HCT116 (cell line): ENCODE results near the gene MEG3.

Experiments used
- ATF3 ChIP-seq: IDR thresholded peaks from 2 replicates; pipeline ENCODE4 v1.6.1; 2012
- CEBPB ChIP-seq: IDR thresholded peaks from 2 replicates; pipeline ENCODE4 v1.6.1; 2012; ENCODE audit warnings: low read depth
- CTCF ChIP-seq, 3 experiments: fragments of 200-600 bp in 1 of 3; sonication (generic) in 1 of 3; IDR thresholded peaks in 2 of 3; conservative IDR thresholded peaks in 1 of 3; 2 replicates each; pipeline ENCODE4 v1.5.1; 2012 to 2017; ENCODE audit warnings: low read depth in 2 of 3, low read length in 2 of 3, antibody characterized with exemption in 1 of 3, borderline replicate concordance in 1 of 3, control low read depth in 1 of 3, mild to moderate bottlenecking in 1 of 3, mixed read lengths in 1 of 3, mixed run types in 1 of 3, moderate library complexity in 1 of 3; ENCODE audit not compliant: insufficient read depth in 1 of 3
- ELF1 ChIP-seq: IDR thresholded peaks from 2 replicates; pipeline ENCODE4 v1.6.1; 2012; ENCODE audit warnings: low read depth, borderline replicate concordance
- EZH2 ChIP-seq: fragments of 200-600 bp; sonication (generic); IDR thresholded peaks from 2 replicates; pipeline ENCODE4 v1.6.1; 2017; ENCODE audit warnings: antibody characterized with exemption, mixed run types
- EZH2phosphoT487 ChIP-seq: fragments of 200-600 bp; IDR thresholded peaks from 2 replicates; pipeline ENCODE4 v1.6.1; 2018; ENCODE audit warnings: antibody characterized with exemption, borderline replicate concordance
- MAX ChIP-seq: IDR thresholded peaks from 2 replicates; pipeline ENCODE4 v1.6.1; 2012
- POLR2A ChIP-seq: IDR thresholded peaks from 2 replicates; pipeline ENCODE4 v1.7.0; 2011; ENCODE audit warnings: borderline replicate concordance; ENCODE audit not compliant: insufficient read depth, insufficient read length; ENCODE audit errors: extremely low read depth
- POLR2AphosphoS5 ChIP-seq: IDR thresholded peaks from 2 replicates; pipeline ENCODE4 v1.6.1; 2011; ENCODE audit warnings: mild to moderate bottlenecking, low read depth, low read length, moderate library complexity
- RAD21 ChIP-seq: IDR thresholded peaks from 2 replicates; pipeline ENCODE4 v1.6.1; 2012; ENCODE audit warnings: low read depth, mild to moderate bottlenecking
- REST ChIP-seq: IDR thresholded peaks from 2 replicates; pipeline ENCODE4 v1.6.1; 2012; ENCODE audit warnings: low read depth

GRCh38 chr14:100802766-100803165, 23.2 kb upstream of the MEG3 start:
- TF ChIP-seq CTCF (IDR thresholded peaks at IDR 0.05 in 2 of 3, conservative IDR thresholded peaks at IDR 0.05 in 1 of 3; ENCODE audit: borderline replicate concordance in 1 of 3, insufficient read depth in 1 of 3, low read depth in 2 of 3, low read length in 2 of 3) (no peak), ELF1 (no peak), EZH2phosphoT487 (no peak), REST (no peak), POLR2A (no peak), MAX (no peak), POLR2AphosphoS5 (no peak), EZH2 (no peak), RAD21 (no peak), CEBPB (no peak), ATF3 (no peak)
